G401.6 (cell line): ENCODE measurements around the gene RHEBL1.

Source experiments
- FAIRE-seq: peaks from 2 replicates; lab custom pipeline; 2012; peaks lifted over from hg19 to GRCh38; lab: Jason Lieb, UNC

RHEBL1 gene

GRCh38 chr12:49019443-49020324, 50.1 kb downstream of the RHEBL1 start:
- FAIRE-seq: no peak

GRCh38 chr12:49019120-49019430, 50.7 kb downstream of the RHEBL1 start:
- no peak for FAIRE-seq

- peak; percentile 93 for FAIRE-seq
These were observed 51.3 kb downstream of the RHEBL1 start, which contains the start of gene PRKAG1 for GRCh38 chr12:49018261-49019119. Gene PRKAG1, minus strand, starts transcription at chr12:49018776. Its CDS starts 36 bp downstream, at chr12:49018740.

GRCh38 chr12:49017891-49018260, 51.9 kb downstream of the RHEBL1 start:
- FAIRE-seq: no peak

GRCh38 chr12:49015196-49015595, 54.6 kb downstream of the RHEBL1 start:
- FAIRE-seq: no peak
